Endothelial cell of umbilical vein (primary cell): ENCODE data around the gene ZNF618. TPM values are rescaled to one million over a fixed set of nuclear protein-coding genes. Genes with fewer than 3 reads are reported as not detected.

Source experiments
- BruUV-seq: library from RNA; stranded (reverse); fragments of 400-500 nt; replicated peaks from 2 replicates; lab custom pipeline; 2021; lab: Mats Ljungman, UMichigan
- CTCF ChIA-PET: fragments of 300-600, 350-600 bp; sonication (Branson Sonifier 250); formaldehyde crosslinking; loops from one replicate; lab custom pipeline; 2021; ENCODE audit warnings: antibody characterized with exemption, inconsistent platforms; lab: Charles Lee
- POLR2A ChIA-PET: fragments of 300-600, 350-600 bp; sonication (Branson Sonifier 250); formaldehyde crosslinking; loops from one replicate; lab custom pipeline; 2021; ENCODE audit warnings: antibody characterized with exemption, inconsistent platforms; lab: Charles Lee
- DNase-seq: peaks from one replicate; pipeline ENCODE4 v3.0.0-alpha.2; 2011; ENCODE audit warnings: low read depth, low spot score
- FAIRE-seq: peaks from 2 replicates; lab custom pipeline; 2011; peaks lifted over from hg19 to GRCh38; lab: Jason Lieb, UNC
- H2AFZ ChIP-seq: 2 replicates; pipeline ENCODE4 v1.6.0; 2012; ENCODE audit warnings: low read depth, low read length, control low read depth, inconsistent platforms
- H3K27ac ChIP-seq: 2 replicates; pipeline ENCODE4 v1.5.1; 2011; ENCODE audit warnings: low read depth, mild to moderate bottlenecking, control low read depth, low read length, moderate library complexity; ENCODE audit not compliant: insufficient read depth
- H3K27me3 ChIP-seq, 2 experiments: 2 replicates each; pipeline versions ENCODE4 v1.6.0 to v1.6.1; 2011; ENCODE audit warnings: low read length in 2 of 2, mixed read lengths in 1 of 2; ENCODE audit not compliant: control insufficient read depth in 2 of 2, insufficient read depth in 2 of 2
- H3K36me3 ChIP-seq, 2 experiments: 2 replicates in 1 of 2; 3 replicates in 1 of 2; pipeline ENCODE4 v1.5.1; 2011; ENCODE audit warnings: low read length in 2 of 2, mild to moderate bottlenecking in 1 of 2, moderate library complexity in 1 of 2; ENCODE audit not compliant: control insufficient read depth in 2 of 2, insufficient read depth in 2 of 2; ENCODE audit errors: extremely low read depth in 1 of 2
- H3K4me1 ChIP-seq: 3 replicates; pipeline ENCODE4 v1.5.1; 2011; ENCODE audit warnings: mild to moderate bottlenecking, low read length; ENCODE audit not compliant: control insufficient read depth, insufficient read depth; ENCODE audit errors: extremely low read depth
- H3K4me2 ChIP-seq: 2 replicates; pipeline ENCODE4 v1.6.1; 2011; ENCODE audit warnings: low read length, control low read depth, mixed read lengths; ENCODE audit not compliant: insufficient read depth
- H3K4me3 ChIP-seq, 3 experiments: fragments of 200-600 bp in 1 of 3; sonication (generic), shearing (Covaris generic) in 1 of 3; replicated peaks in 1 of 3; 2 replicates each; pipeline ENCODE4 v1.5.1; 2011 to 2016; ENCODE audit warnings: control low read depth in 3 of 3, low read length in 3 of 3, mild to moderate bottlenecking in 2 of 3, inconsistent platforms in 1 of 3, low read depth in 1 of 3, moderate library complexity in 1 of 3; ENCODE audit not compliant: insufficient read depth in 1 of 3
- H3K79me2 ChIP-seq: 2 replicates; pipeline ENCODE4 v1.6.0; 2012; ENCODE audit warnings: low read length, inconsistent platforms; ENCODE audit not compliant: control insufficient read depth, insufficient read depth
- H3K9ac ChIP-seq: replicated peaks from 2 replicates; pipeline ENCODE3; 2011; ENCODE audit warnings: low read length, control low read depth; ENCODE audit not compliant: insufficient read depth; ENCODE audit errors: extremely low read depth
- H3K9me1 ChIP-seq: replicated peaks from 3 replicates; pipeline ENCODE4 v1.6.0; 2011; ENCODE audit warnings: mild to moderate bottlenecking, low read length; ENCODE audit not compliant: control insufficient read depth, insufficient read depth; ENCODE audit errors: extremely low read depth
- H3K9me3 ChIP-seq: replicated peaks from 2 replicates; pipeline ENCODE4 v1.5.1; 2012; ENCODE audit warnings: low read length, inconsistent platforms; ENCODE audit not compliant: control insufficient read depth, insufficient read depth
- H4K20me1 ChIP-seq: replicated peaks from 2 replicates; pipeline ENCODE3; 2011; ENCODE audit warnings: mild to moderate bottlenecking, low read length; ENCODE audit not compliant: control insufficient read depth, insufficient read depth; ENCODE audit errors: extremely low read depth
- CTCF ChIP-seq, 2 donors: IDR thresholded peaks; 1 replicate in 1 of 2; 2 replicates in 1 of 2; pipeline ENCODE4 v1.5.1; 2011; ENCODE audit warnings: low read length in 2 of 2, mild to moderate bottlenecking in 2 of 2, moderate library complexity in 2 of 2, control low read depth in 1 of 2, inconsistent platforms in 1 of 2, low read depth in 1 of 2; ENCODE audit not compliant: insufficient read depth in 1 of 2; ENCODE audit errors: extremely low read depth in 1 of 2
- EZH2 ChIP-seq: IDR thresholded peaks from 2 replicates; pipeline ENCODE4 v1.6.1; 2012; ENCODE audit warnings: borderline replicate concordance, low read depth, mild to moderate bottlenecking, moderate library complexity, low read length, inconsistent platforms; ENCODE audit not compliant: severe bottlenecking
- FOS ChIP-seq: IDR thresholded peaks from 2 replicates; pipeline ENCODE4 v1.6.1; 2011; ENCODE audit warnings: mild to moderate bottlenecking, low read length, moderate library complexity, borderline replicate concordance; ENCODE audit not compliant: insufficient read depth
- GATA2 ChIP-seq: IDR thresholded peaks from 2 replicates; pipeline ENCODE4 v1.7.0; 2011; ENCODE audit warnings: low read depth, mild to moderate bottlenecking, moderate library complexity, mixed read lengths, low read length; ENCODE audit not compliant: insufficient read length, insufficient read depth
- MAX ChIP-seq: IDR thresholded peaks from 2 replicates; pipeline ENCODE4 v1.6.1; 2011; ENCODE audit not compliant: insufficient read depth, insufficient read length
- MYC ChIP-seq: IDR thresholded peaks from one replicate; pipeline ENCODE4 v1.6.1; 2011; ENCODE audit warnings: mild to moderate bottlenecking, low read depth, low read length
- POLR2AphosphoS5 ChIP-seq: IDR thresholded peaks from 2 replicates; pipeline ENCODE4 v1.6.1; 2012; ENCODE audit warnings: low read depth, mild to moderate bottlenecking, control low read depth, low read length, moderate library complexity; ENCODE audit not compliant: insufficient read depth
- dilution Hi-C: fragments of 300-500 bp; cut with MboI; formaldehyde crosslinking; loops from one replicate; pipeline ENCODE4 v1.15.0; 2019; ENCODE audit warnings: low sequenced_read_pairs; ENCODE audit not compliant: extremely low pct_ligation_motif_present
- intact Hi-C: fragments of 100-400 bp; cut with micrococcal nuclease; formaldehyde crosslinking; loops from one replicate; pipeline ENCODE4 v1.10.0; 2022
- polyA plus RNA-seq, 4 experiments: library from polyadenylated mRNA; depleted of rRNA in 3 of 4; stranded (reverse) in 3 of 4; unstranded in 1 of 4; fragments of >200 nt; gene quantifications; 2 replicates each; pipeline versions ENCODE4 v1.2.1 to v1.2.3, GENCODE V29; 2011 to 2012; ENCODE audit warnings: missing spikeins in 1 of 4
- total RNA-seq: library from RNA; stranded (reverse); gene quantifications from 2 replicates; pipeline ENCODE4 v1.2.3, GENCODE V29; 2021

Gene ZNF618
- total and polyA plus RNA-seq, 2 donors (not counting 3 experiments of a cell fraction or from before 2014, with no cell fraction given), result 22.6 to 80.3 TPM

- H3K4me3 ChIP-seq, result no peak overlapping the region
Measured at GRCh38 chr9:113993838-113994540, 117.9 kb downstream of the ZNF618 start.

GRCh38 chr9:113995401-113995800 is 119.3 kb downstream of the ZNF618 start:
- Histone ChIP-seq H3K9me3 (no peaks in the 10 kb centered on the region), H3K4me1 (peaks cover 42% of the 10 kb centered on the region), H2AFZ (no peak overlapping the region), H3K36me3 (peaks cover 4 to 14% of the 10 kb centered on the region in 2 experiments), H4K20me1 (peaks cover 11% of the 10 kb centered on the region), H3K9me1 (no peaks in the 10 kb centered on the region), H3K27ac (no peak overlapping the region), H3K9ac (no peak overlapping the region), H3K4me2 (no peak overlapping the region), H3K79me2 (peaks cover 44% of the 10 kb centered on the region), H3K27me3 (no peaks in the 10 kb centered on the region), H3K4me3 (no peak overlapping the region)
- TF ChIP-seq CTCF (IDR thresholded peaks at IDR 0.05; ENCODE audit: extremely low read depth in 1 of 2, insufficient read depth in 1 of 2, low read depth in 1 of 2, low read length in 2 of 2), result no peak
- TF ChIP-seq FOS, result no peak
- FAIRE-seq, result peak; percentile 4
- dilution Hi-C loops (no loop called here), intact Hi-C loops (loop anchor here (2.0 kb wide), 1 partner anchor 65 kb away; no protein-coding TSS in a partner anchor)
- BruUV-seq, result no TSS peak
- CTCF ChIA-PET, result interaction anchor here (1.0 to 2.3 kb wide), 3 partner anchors 32 to 118 kb away, joined by 3 to 13 read pairs (median 11); no protein-coding TSS in a partner anchor
- POLR2A ChIA-PET, result no interaction called here
- DNase-seq, result no peak

More at GRCh38 chr9:113993838-113994540, 117.9 kb downstream of the ZNF618 start:
- no peaks in the 10 kb centered on the region for H3K9me1 ChIP-seq
- H3K9me3 ChIP-seq, result no peaks in the 10 kb centered on the region
- FAIRE-seq (peak; percentile 97), DNase-seq (peak; percentile 95)
- TF ChIP-seq GATA2, result no peak
- peak; percentile 79 for TF ChIP-seq MYC
- peak; percentile 97 for TF ChIP-seq MAX
- TF ChIP-seq POLR2AphosphoS5, result peak; percentile 71
- no peak for TF ChIP-seq EZH2
- POLR2A ChIA-PET, result interaction anchor here (1.3 kb wide), 1 partner anchor 37 kb away, joined by 3 read pairs; no protein-coding TSS in a partner anchor
- BruUV-seq, result no TSS peak
- intact Hi-C loops (loop anchor here (1.0 to 2.0 kb wide), 3 partner anchors 10 to 187 kb away; no protein-coding TSS in a partner anchor), dilution Hi-C loops (no loop called here)
- H3K27me3 ChIP-seq, result no peaks in the 10 kb centered on the region
- peak overlapping the region; percentile 48 for H3K4me2 ChIP-seq
- H3K79me2 ChIP-seq, result peaks cover 44% of the 10 kb centered on the region
- H3K9ac ChIP-seq, result no peak overlapping the region
- H3K4me1 ChIP-seq, result peaks cover 42% of the 10 kb centered on the region
- H3K27ac ChIP-seq, result peak overlapping the region; percentile 40
- H3K36me3 ChIP-seq, result peaks cover 4 to 25% of the 10 kb centered on the region in 2 experiments
- no peak overlapping the region for H2AFZ ChIP-seq
- peaks cover 11% of the 10 kb centered on the region for H4K20me1 ChIP-seq
- CTCF ChIA-PET, result interaction anchor here (0.6 to 2.3 kb wide), 15 partner anchors 9 to 297 kb away, joined by 3 to 22 read pairs (median 5); no protein-coding TSS in a partner anchor
